ENCODE results near the gene SH3RF3. TPM values are rescaled to one million over a fixed set of nuclear protein-coding genes. Genes with fewer than 3 reads are reported as not detected.

SH3RF3 gene
- total RNA-seq, 1 experiment from 2014 or later = 1.0 TPM

GRCh38 chr2:109213646-109214433, 84.8 kb downstream of the SH3RF3 start:
- Mint-ChIP-seq H3K27me3 (ENCODE audit: low read depth) (no peaks in the 10 kb centered on the region), H3K4me1 (peaks cover 20% of the 10 kb centered on the region), H3K36me3 (no peaks in the 10 kb centered on the region), H3K27ac (no peak overlapping the region), H3K4me3 (no peak overlapping the region), H3K9me3 (no peaks in the 10 kb centered on the region)
- POLR2A ChIA-PET = no interaction called here
- TF ChIP-seq ZNF671 (CRISPR knock-in tag; IDR thresholded peaks at IDR 0.05) (no peak), ZSCAN18 (CRISPR knock-in tag; IDR thresholded peaks at IDR 0.05) (no peak), ATF6 (CRISPR knock-in tag; IDR thresholded peaks at IDR 0.05) (no peak), ZBTB21 (CRISPR knock-in tag; IDR thresholded peaks at IDR 0.05; ENCODE audit: borderline replicate concordance) (no peak), HMGA2 (CRISPR knock-in tag; IDR thresholded peaks at IDR 0.05) (no peak), ZMAT4 (CRISPR knock-in tag; IDR thresholded peaks at IDR 0.05) (no peak), FOXP1 (CRISPR knock-in tag; IDR thresholded peaks at IDR 0.05; ENCODE audit: borderline replicate concordance) (no peak)
- no peak for DNase-seq (ENCODE audit: low spot score)
- ATAC-seq = no peak
- CTCF ChIA-PET = no interaction called here

- peaks cover 18% of the 10 kb centered on the region for H3K4me1 Mint-ChIP-seq
- no peaks in the 10 kb centered on the region for H3K36me3 Mint-ChIP-seq
- ChIA-PET POLR2A (no interaction called here), CTCF (no interaction called here)
- no peak overlapping the region for H3K27ac Mint-ChIP-seq
- H3K9me3 Mint-ChIP-seq = no peaks in the 10 kb centered on the region
- no peak overlapping the region for H3K4me3 Mint-ChIP-seq
- no peaks in the 10 kb centered on the region for H3K27me3 Mint-ChIP-seq (ENCODE audit: low read depth)
- no peak for ATAC-seq
- no peak for DNase-seq (ENCODE audit: low spot score)
- no peak for TF ChIP-seq FOXP4 (CRISPR knock-in tag; IDR thresholded peaks at IDR 0.05)
- no peak for TF ChIP-seq JAZF1 (CRISPR knock-in tag; IDR thresholded peaks at IDR 0.05)
- no peak for TF ChIP-seq PREB (CRISPR knock-in tag; IDR thresholded peaks at IDR 0.05; ENCODE audit: borderline replicate concordance)
- no peak for TF ChIP-seq E2F4 (CRISPR knock-in tag; IDR thresholded peaks at IDR 0.05; ENCODE audit: borderline replicate concordance, low read depth)
- TF ChIP-seq USF2 (CRISPR knock-in tag; IDR thresholded peaks at IDR 0.05) = no peak
- no peak for TF ChIP-seq EMX1 (CRISPR knock-in tag; IDR thresholded peaks at IDR 0.05)
- no peak for TF ChIP-seq ATF2 (CRISPR knock-in tag; IDR thresholded peaks at IDR 0.05; ENCODE audit: borderline replicate concordance, low read depth)
- no peak for TF ChIP-seq SP1 (CRISPR knock-in tag; conservative IDR thresholded peaks at IDR 0.05)
- TF ChIP-seq AR (CRISPR knock-in tag; IDR thresholded peaks at IDR 0.05) = no peak
- no peak for TF ChIP-seq CREM (CRISPR knock-in tag; IDR thresholded peaks at IDR 0.05)
- no peak for TF ChIP-seq MXD4 (CRISPR knock-in tag; IDR thresholded peaks at IDR 0.05; ENCODE audit: borderline replicate concordance)
- TF ChIP-seq ELF4 (CRISPR knock-in tag; IDR thresholded peaks at IDR 0.05; ENCODE audit: low read depth) = no peak
Observed at GRCh38 chr2:109214651-109215371, 85.8 kb downstream of the SH3RF3 start.

Data from WTC11 (cell line).